ACC112 (cell line): ENCODE data around the gene IL20RA.

ENCODE experiments used
- H2AFZ ChIP-seq: fragments of 200-600 bp; sonication (generic); one replicate; pipeline ENCODE4 v1.6.0; 2017; ENCODE audit warnings: antibody characterized with exemption, low read length; ENCODE audit not compliant: unreplicated experiment
- H3K27ac ChIP-seq: fragments of 200-600 bp; sonication (generic); 2 replicates; pipeline ENCODE4 v1.5.1; 2014; ENCODE audit warnings: low read depth, mild to moderate bottlenecking, antibody characterized with exemption, low read length, moderate library complexity
- H3K27me3 ChIP-seq: fragments of 200-600 bp; sonication (generic); 2 replicates; pipeline ENCODE4 v1.6.1; 2014; ENCODE audit warnings: mild to moderate bottlenecking, antibody characterized with exemption, low read length, moderate library complexity, mixed read lengths; ENCODE audit not compliant: insufficient read depth
- H3K36me3 ChIP-seq: fragments of 200-600 bp; sonication (generic); 2 replicates; pipeline ENCODE4 v1.6.1; 2016; ENCODE audit warnings: mild to moderate bottlenecking, antibody characterized with exemption, low read length, moderate library complexity, mixed read lengths; ENCODE audit not compliant: insufficient read depth
- H3K4me1 ChIP-seq: fragments of 200-600 bp; sonication (generic); one replicate; pipeline ENCODE4 v1.6.1; 2016; ENCODE audit warnings: low read length, mixed read lengths; ENCODE audit not compliant: insufficient read depth, unreplicated experiment, control insufficient read depth
- H3K4me3 ChIP-seq: fragments of 200-600 bp; sonication (generic); 2 replicates; pipeline ENCODE4 v1.5.1; 2014; ENCODE audit warnings: mild to moderate bottlenecking, low read depth, low read length
- H3K79me2 ChIP-seq: fragments of 200-600 bp; sonication (generic); one replicate; pipeline ENCODE4 v1.6.0; 2016; ENCODE audit warnings: low read length; ENCODE audit not compliant: control insufficient read depth, unreplicated experiment, insufficient read depth

The IL20RA gene

GRCh38 chr6:137019476-137020272, 25.1 kb downstream of the IL20RA start:
- Histone ChIP-seq H3K27ac (no peak overlapping the region), H3K4me1 (no peaks in the 10 kb centered on the region), H3K36me3 (no peaks in the 10 kb centered on the region), H3K27me3 (peaks cover 26% of the 10 kb centered on the region), H3K79me2 (no peaks in the 10 kb centered on the region), H2AFZ (no peak overlapping the region), H3K4me3 (no peak overlapping the region)

GRCh38 chr6:137017081-137017480, 27.7 kb downstream of the IL20RA start:
- Histone ChIP-seq H3K4me3 (no peak overlapping the region), H3K79me2 (no peaks in the 10 kb centered on the region), H3K27ac (no peak overlapping the region), H3K27me3 (peaks cover 14% of the 10 kb centered on the region), H2AFZ (no peak overlapping the region), H3K36me3 (no peaks in the 10 kb centered on the region), H3K4me1 (no peaks in the 10 kb centered on the region)

- Histone ChIP-seq H3K27ac (no peak overlapping the region), H3K4me1 (no peaks in the 10 kb centered on the region), H3K36me3 (no peaks in the 10 kb centered on the region), H3K4me3 (no peak overlapping the region), H3K27me3 (peaks cover 14% of the 10 kb centered on the region), H2AFZ (no peak overlapping the region), H3K79me2 (no peaks in the 10 kb centered on the region)
Observed at GRCh38 chr6:137016356-137016755, 28.4 kb downstream of the IL20RA start.

GRCh38 chr6:137015943-137016342, 28.8 kb downstream of the IL20RA start:
- no peaks in the 10 kb centered on the region for H3K36me3 ChIP-seq
- no peaks in the 10 kb centered on the region for H3K4me1 ChIP-seq
- H3K27ac ChIP-seq = no peak overlapping the region
- H3K27me3 ChIP-seq = peaks cover 14% of the 10 kb centered on the region
- no peak overlapping the region for H3K4me3 ChIP-seq
- H3K79me2 ChIP-seq = no peaks in the 10 kb centered on the region
- H2AFZ ChIP-seq = no peak overlapping the region

- Histone ChIP-seq H3K4me3 (no peak overlapping the region), H3K27me3 (peaks cover 6% of the 10 kb centered on the region), H3K36me3 (no peaks in the 10 kb centered on the region), H2AFZ (no peak overlapping the region), H3K4me1 (no peaks in the 10 kb centered on the region), H3K27ac (no peak overlapping the region), H3K79me2 (no peaks in the 10 kb centered on the region)
Observed at GRCh38 chr6:137013738-137014602, 30.8 kb downstream of the IL20RA start.

- Histone ChIP-seq H3K36me3 (no peaks in the 10 kb centered on the region), H3K27ac (no peak overlapping the region), H3K4me3 (no peak overlapping the region), H2AFZ (no peak overlapping the region), H3K4me1 (no peaks in the 10 kb centered on the region), H3K27me3 (peaks cover 8% of the 10 kb centered on the region), H3K79me2 (no peaks in the 10 kb centered on the region)
Observed at GRCh38 chr6:137013031-137013430, 31.7 kb downstream of the IL20RA start.

- no peak overlapping the region for H3K4me3 ChIP-seq
- H2AFZ ChIP-seq = no peak overlapping the region
- peaks cover 10% of the 10 kb centered on the region for H3K27me3 ChIP-seq
- H3K4me1 ChIP-seq = no peaks in the 10 kb centered on the region
- no peaks in the 10 kb centered on the region for H3K79me2 ChIP-seq
- no peaks in the 10 kb centered on the region for H3K36me3 ChIP-seq
- H3K27ac ChIP-seq = no peak overlapping the region
Observed at GRCh38 chr6:137011406-137011805, 33.4 kb downstream of the IL20RA start.

- no peaks in the 10 kb centered on the region for H3K36me3 ChIP-seq
- H3K79me2 ChIP-seq = no peaks in the 10 kb centered on the region
- H2AFZ ChIP-seq = no peak overlapping the region
- no peak overlapping the region for H3K4me3 ChIP-seq
- H3K4me1 ChIP-seq = no peaks in the 10 kb centered on the region
- H3K27me3 ChIP-seq = peaks cover 10% of the 10 kb centered on the region
- H3K27ac ChIP-seq = no peak overlapping the region
Observed at GRCh38 chr6:137010128-137010718, 34.5 kb downstream of the IL20RA start.

- Histone ChIP-seq H3K27me3 (peaks cover 10% of the 10 kb centered on the region), H3K79me2 (no peaks in the 10 kb centered on the region), H2AFZ (no peak overlapping the region), H3K4me1 (no peaks in the 10 kb centered on the region), H3K36me3 (no peaks in the 10 kb centered on the region), H3K27ac (no peak overlapping the region), H3K4me3 (no peak overlapping the region)
Observed at GRCh38 chr6:137008204-137008603, 36.6 kb downstream of the IL20RA start.

GRCh38 chr6:137006056-137006455, 38.7 kb downstream of the IL20RA start:
- Histone ChIP-seq H3K4me1 (peaks cover 4% of the 10 kb centered on the region), H3K79me2 (no peaks in the 10 kb centered on the region), H3K4me3 (no peak overlapping the region), H3K36me3 (no peaks in the 10 kb centered on the region), H3K27me3 (peaks cover 10% of the 10 kb centered on the region), H3K27ac (no peak overlapping the region), H2AFZ (no peak overlapping the region)
